GM23248 (cell line): ENCODE data around the gene FGGY.

Experiments
- EZH2 ChIP-seq: fragments of 200-600 bp; sonication (generic); IDR thresholded peaks from 2 replicates; pipeline ENCODE4 v1.6.1; 2018; ENCODE audit warnings: antibody characterized with exemption, mild to moderate bottlenecking; ENCODE audit not compliant: insufficient read depth, poor library complexity, severe bottlenecking
- EZH2phosphoT487 ChIP-seq: fragments of 200-600 bp; sonication (generic); IDR thresholded peaks from 2 replicates; pipeline ENCODE4 v1.6.1; 2018; ENCODE audit warnings: antibody characterized with exemption, moderate library complexity, mild to moderate bottlenecking, low read depth; ENCODE audit not compliant: insufficient read depth

DNA sequence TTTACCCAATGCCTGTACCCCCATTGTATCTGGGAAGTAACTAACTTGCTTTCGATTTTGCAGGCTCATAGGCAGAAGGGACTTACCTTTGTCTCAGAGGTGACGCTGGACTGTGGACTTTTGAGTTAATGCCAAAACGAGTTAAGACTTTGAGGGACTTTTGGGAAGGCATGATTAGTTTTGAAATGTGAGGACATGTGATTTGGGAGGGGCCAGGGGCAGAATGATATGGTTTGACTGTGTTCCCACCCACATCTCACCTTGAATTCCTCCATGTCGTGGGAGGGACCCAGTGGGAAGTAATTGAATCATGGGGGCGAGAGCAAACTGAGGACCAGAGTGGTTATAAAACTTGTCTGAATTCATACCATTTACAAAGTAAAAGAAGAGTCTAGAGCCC, 440.7 kb downstream of the FGGY start:
- TF ChIP-seq EZH2phosphoT487 (no peak), EZH2 (no peak)
